H1 (cell line): Measurements from ENCODE around the gene SLC24A4. TPM values are rescaled to one million over a fixed set of nuclear protein-coding genes. Genes with fewer than 3 reads are reported as not detected.
A peak's percentile ranks its signal among the peaks of the same experiment; 100 is the strongest.

Experiments
- CTCF ChIA-PET: fragments of 300-600 bp; sonication (Branson Sonifier 250); formaldehyde crosslinking; loops from one replicate; lab custom pipeline; 2021; ENCODE audit not compliant: partially characterized antibody; lab: Charles Lee
- POLR2A ChIA-PET: fragments of 300-600 bp; sonication (Branson Sonifier 250); formaldehyde crosslinking; loops from one replicate; lab custom pipeline; 2021; ENCODE audit warnings: inconsistent platforms; ENCODE audit not compliant: partially characterized antibody; lab: Charles Lee
- DNase-seq, 2 experiments: peaks; one replicate each; pipeline versions ENCODE4 v3.0.0 to v3.0.0-alpha.2; 2010 to 2022; ENCODE audit warnings: low spot score in 2 of 2, low read depth in 1 of 2, mixed read lengths in 1 of 2
- FAIRE-seq: peaks from 2 replicates; lab custom pipeline; 2011; peaks lifted over from hg19 to GRCh38; lab: Jason Lieb, UNC
- H2AFZ ChIP-seq: 2 replicates; pipeline ENCODE4 v1.8.1; 2012; ENCODE audit warnings: low read length, inconsistent platforms
- H2AK5ac ChIP-seq: 2 replicates; pipeline ENCODE4 v1.6.1; 2013; ENCODE audit warnings: low read depth, low read length
- H2BK120ac ChIP-seq: replicated peaks from 2 replicates; pipeline ENCODE3; 2013; ENCODE audit warnings: low read depth, low read length, inconsistent platforms
- H2BK12ac ChIP-seq: 2 replicates; pipeline ENCODE4 v1.6.1; 2013; ENCODE audit warnings: low read depth, low read length
- H2BK15ac ChIP-seq: 2 replicates; pipeline ENCODE4 v1.6.1; 2013; ENCODE audit warnings: low read length
- H2BK20ac ChIP-seq: 2 replicates; pipeline ENCODE4 v1.6.1; 2013; ENCODE audit warnings: low read length
- H2BK5ac ChIP-seq: 2 replicates; pipeline ENCODE4 v1.6.1; 2013; ENCODE audit warnings: low read depth, low read length
- H3K14ac ChIP-seq: 2 replicates; pipeline ENCODE4 v1.6.1; 2013; ENCODE audit warnings: inconsistent platforms; ENCODE audit not compliant: insufficient read length
- H3K18ac ChIP-seq: 2 replicates; pipeline ENCODE4 v1.6.1; 2013; ENCODE audit warnings: low read length; ENCODE audit errors: extremely low read depth
- H3K23ac ChIP-seq: 2 replicates; pipeline ENCODE4 v1.6.1; 2013; ENCODE audit warnings: inconsistent platforms; ENCODE audit not compliant: insufficient read length
- H3K23me2 ChIP-seq: 2 replicates; pipeline ENCODE4 v1.6.1; 2013; ENCODE audit warnings: low read depth, low read length
- H3K27ac ChIP-seq: 2 replicates; pipeline ENCODE4 v1.6.1; 2011; ENCODE audit warnings: low read depth, low read length, inconsistent platforms
- H3K27me3 ChIP-seq, 4 experiments: replicated peaks in 1 of 4; 1 replicate in 1 of 4; 2 replicates in 3 of 4; pipeline versions ENCODE4 v1.6.1 to v1.8.1; 2011 to 2013; ENCODE audit warnings: low read length in 3 of 4, mild to moderate bottlenecking in 3 of 4, inconsistent platforms in 2 of 4, mixed read lengths in 2 of 4, moderate library complexity in 1 of 4; ENCODE audit not compliant: control insufficient read depth in 3 of 4, insufficient read depth in 3 of 4; ENCODE audit errors: extremely low read depth in 1 of 4
- H3K36me3 ChIP-seq, 4 experiments: 2 replicates each; pipeline versions ENCODE4 v1.6.1 to v1.8.1; 2011 to 2013; ENCODE audit warnings: mild to moderate bottlenecking in 4 of 4, low read length in 3 of 4, moderate library complexity in 2 of 4, control low read depth in 1 of 4, inconsistent platforms in 1 of 4; ENCODE audit not compliant: insufficient read depth in 4 of 4, control insufficient read depth in 2 of 4
- H3K4ac ChIP-seq: replicated peaks from 2 replicates; pipeline ENCODE3; 2013; ENCODE audit warnings: low read length, low read depth, mixed read lengths, inconsistent platforms; ENCODE audit not compliant: insufficient read length
- H3K4me1 ChIP-seq, 4 experiments: replicated peaks in 1 of 4; 1 replicate in 1 of 4; 2 replicates in 3 of 4; pipeline versions ENCODE4 v1.6.1 to v1.8.1; 2011 to 2013; ENCODE audit warnings: low read length in 3 of 4, inconsistent platforms in 2 of 4, mixed read lengths in 1 of 4; ENCODE audit not compliant: insufficient read depth in 4 of 4, control insufficient read depth in 3 of 4
- H3K4me2 ChIP-seq, 2 experiments: 2 replicates each; pipeline versions ENCODE4 v1.6.1 to v1.8.1; 2011 to 2013; ENCODE audit warnings: low read depth in 2 of 2, low read length in 2 of 2, control low read depth in 1 of 2, inconsistent platforms in 1 of 2, mild to moderate bottlenecking in 1 of 2; ENCODE audit not compliant: insufficient read depth in 1 of 2
- H3K4me3 ChIP-seq, 4 experiments: fragments of 200-600, 300-600 bp in 1 of 4; sonication (generic), shearing (Covaris generic), sonication (Bioruptor Twin) in 1 of 4; 2 replicates each; pipeline versions ENCODE4 v1.5.1 to v1.8.1; 2011 to 2016; ENCODE audit warnings: low read length in 4 of 4, low read depth in 3 of 4, control low read depth in 2 of 4, inconsistent platforms in 2 of 4, mild to moderate bottlenecking in 2 of 4, mixed read lengths in 1 of 4, moderate library complexity in 1 of 4; ENCODE audit not compliant: insufficient read depth in 2 of 4; ENCODE audit errors: extremely low read depth in 1 of 4
- H3K56ac ChIP-seq: replicated peaks from 2 replicates; pipeline ENCODE3; 2013; ENCODE audit warnings: low read depth, mild to moderate bottlenecking, mixed read lengths, low read length, inconsistent platforms; ENCODE audit not compliant: insufficient read length
- H3K79me1 ChIP-seq: 2 replicates; pipeline ENCODE4 v1.6.1; 2013; ENCODE audit warnings: low read depth, low read length, control low read depth
- H3K79me2 ChIP-seq, 2 experiments: 2 replicates each; pipeline versions ENCODE4 v1.6.1 to v1.8.1; 2012 to 2013; ENCODE audit warnings: low read length in 2 of 2, mild to moderate bottlenecking in 2 of 2, inconsistent platforms in 1 of 2; ENCODE audit not compliant: insufficient read depth in 2 of 2, control insufficient read depth in 1 of 2
- H3K9ac ChIP-seq, 4 experiments: replicated peaks in 1 of 4; 1 replicate in 1 of 4; 2 replicates in 3 of 4; pipeline versions ENCODE4 v1.6.1 to v1.8.1; 2011 to 2013; ENCODE audit warnings: low read depth in 3 of 4, low read length in 3 of 4, control low read depth in 2 of 4, mild to moderate bottlenecking in 2 of 4, moderate library complexity in 2 of 4, inconsistent platforms in 1 of 4; ENCODE audit errors: extremely low read depth in 1 of 4
- H3K9me3 ChIP-seq, 2 experiments: 2 replicates each; pipeline versions ENCODE4 v1.6.1 to v1.8.1; 2012 to 2013; ENCODE audit warnings: mild to moderate bottlenecking in 2 of 2, moderate library complexity in 2 of 2, control low read depth in 1 of 2, inconsistent platforms in 1 of 2, low read depth in 1 of 2, low read length in 1 of 2, mixed read lengths in 1 of 2; ENCODE audit not compliant: insufficient read depth in 2 of 2
- H4K20me1 ChIP-seq, 2 experiments: replicated peaks in 1 of 2; 2 replicates each; pipeline versions ENCODE3 to v1.8.1; 2011 to 2013; ENCODE audit warnings: inconsistent platforms in 2 of 2, low read length in 2 of 2, mild to moderate bottlenecking in 1 of 2; ENCODE audit not compliant: insufficient read depth in 2 of 2, control insufficient read depth in 1 of 2
- H4K5ac ChIP-seq: 2 replicates; pipeline ENCODE4 v1.6.1; 2013; ENCODE audit warnings: low read length, low read depth, mixed read lengths, inconsistent platforms; ENCODE audit not compliant: insufficient read length
- H4K8ac ChIP-seq: 2 replicates; pipeline ENCODE4 v1.8.0; 2013; ENCODE audit warnings: mild to moderate bottlenecking, moderate library complexity, low read length, inconsistent platforms; ENCODE audit not compliant: insufficient read depth; ENCODE audit errors: extremely low read depth
- H4K91ac ChIP-seq: replicated peaks from 2 replicates; pipeline ENCODE3; 2013; ENCODE audit warnings: low read length, mixed read lengths, inconsistent platforms; ENCODE audit not compliant: insufficient read length
- BCL11A ChIP-seq, 2 experiments: IDR thresholded peaks; one replicate each; pipeline ENCODE4 v1.6.1; 2011; ENCODE audit warnings: low read depth in 2 of 2, low read length in 2 of 2, mild to moderate bottlenecking in 2 of 2
- CBX5 ChIP-seq: fragments of 300-800, 300-1000 bp; sonication (generic); IDR thresholded peaks from 2 replicates; pipeline ENCODE4 v1.7.1; 2016; ENCODE audit warnings: antibody characterized with exemption, low read length, low read depth
- NANOG ChIP-seq: IDR thresholded peaks from 2 replicates; pipeline ENCODE4 v1.6.1; 2011; ENCODE audit warnings: low read length, low read depth, mild to moderate bottlenecking, inconsistent platforms; ENCODE audit not compliant: insufficient read depth, poor library complexity, severe bottlenecking
- POU5F1 ChIP-seq: IDR thresholded peaks from 2 replicates; pipeline ENCODE4 v1.6.1; 2011; ENCODE audit warnings: low read depth, mild to moderate bottlenecking, low read length, moderate library complexity
- RAD21 ChIP-seq, 2 experiments: IDR thresholded peaks in 1 of 2; conservative IDR thresholded peaks in 1 of 2; 2 replicates each; pipeline ENCODE4 v1.6.1; 2011; ENCODE audit warnings: low read depth in 2 of 2, low read length in 2 of 2, improper control_type of control experiment in 1 of 2, inconsistent platforms in 1 of 2, mild to moderate bottlenecking in 1 of 2, moderate library complexity in 1 of 2
- SRF ChIP-seq: IDR thresholded peaks from 2 replicates; pipeline ENCODE4 v1.6.1; 2011; ENCODE audit warnings: mild to moderate bottlenecking, low read depth, low read length, moderate library complexity
- TAF1 ChIP-seq: IDR thresholded peaks from 2 replicates; pipeline ENCODE4 v1.6.1; 2011; ENCODE audit warnings: mild to moderate bottlenecking, low read depth, low read length
- TEAD4 ChIP-seq: IDR thresholded peaks from 2 replicates; pipeline ENCODE4 v1.6.1; 2012; ENCODE audit warnings: low read depth, low read length, inconsistent platforms, mixed read lengths
- WGBS, 2 experiments: shearing (Covaris generic) in 1 of 2; methylation state at CpG; one replicate each; pipeline versions ENCODE4 v1.1.6 to v1.1.7; 2013 to 2015; ENCODE audit warnings: low lambda C conversion rate in 2 of 2, mixed read lengths in 2 of 2, inconsistent platforms in 1 of 2, low coverage in 1 of 2, missing lambda C conversion rate in 1 of 2; ENCODE audit not compliant: insufficient replicate concordance in 2 of 2, insufficient coverage in 1 of 2, insufficient read length in 1 of 2; ENCODE audit errors: extremely low coverage in 1 of 2, missing lambda C conversion rate in 1 of 2; 5-methylcytosine and 5-hydroxymethylcytosine counted together
- polyA plus RNA-seq, 7 experiments: library from polyadenylated mRNA; depleted of rRNA in 3 of 7; stranded (reverse) in 5 of 7; unstranded in 2 of 7; fragments of >200 nt in 5 of 7; fragments of 200-250 nt in 2 of 7; gene quantifications; 1 replicate in 5 of 7; 2 replicates in 1 of 7; 4 replicates in 1 of 7; pipeline versions ENCODE4 v1.2.1 to v1.2.3, GENCODE V29; 2011 to 2013; ENCODE audit warnings: missing spikeins in 2 of 7, mixed read lengths in 2 of 7
- total RNA-seq: library from RNA; stranded (reverse); fragmentation: NEBNext Ultra II Directional; extraction: Animal tissue kit (Norgen Biotek cat#: 25700); gene quantifications from 2 replicates; pipeline ENCODE4 v1.2.1, GENCODE V29; 2021

SLC24A4 gene
- total and polyA plus RNA-seq, 2 of the 8 experiments (the other 6 are each of a cell fraction or from before 2014, with no cell fraction given) = 0.27 to 0.89 TPM

GRCh38 chr14:92540472-92541048, 217.6 kb downstream of the SLC24A4 start:
- H4K91ac ChIP-seq = no peak overlapping the region
- no peak overlapping the region for H3K4ac ChIP-seq
- H3K4me2 ChIP-seq = no peak overlapping the region
- no peaks in the 10 kb centered on the region for H3K36me3 ChIP-seq
- no peak overlapping the region for H3K4me3 ChIP-seq
- H2BK12ac ChIP-seq = no peak overlapping the region
- ChIA-PET CTCF (interaction anchor here (1.0 kb wide), 1 partner anchor 12 kb away, joined by 3 read pairs; no protein-coding TSS in a partner anchor), POLR2A (no interaction called here)
- no peak overlapping the region for H3K56ac ChIP-seq
- no peak overlapping the region for H2BK15ac ChIP-seq
- no peak overlapping the region for H3K18ac ChIP-seq
- H3K79me2 ChIP-seq = no peaks in the 10 kb centered on the region
- H3K27ac ChIP-seq = no peak overlapping the region
- H3K27me3 ChIP-seq = no peaks in the 10 kb centered on the region
- FAIRE-seq = no peak
- no peak overlapping the region for H3K9ac ChIP-seq
- H2AFZ ChIP-seq = no peak overlapping the region; the same call in 1 of the 2 replicates
- no peak overlapping the region for H2BK120ac ChIP-seq
- TF ChIP-seq POU5F1 (no peak), SRF (0 out of 2 replicates have a peak, but pooled peaks have one; percentile 43), RAD21 (IDR thresholded peaks at IDR 0.05 in 1 of 2, conservative IDR thresholded peaks at IDR 0.05 in 1 of 2; ENCODE audit: low read depth in 2 of 2, low read length in 2 of 2) (no peak), BCL11A (IDR thresholded peaks at IDR 0.05; ENCODE audit: low read depth in 2 of 2, low read length in 2 of 2) (no peak), TEAD4 (peak; percentile 57; the same call in 1 of the 2 replicates), NANOG (no peak), TAF1 (no peak), CBX5 (no peak)
- no peak for DNase-seq
- no peak overlapping the region for H4K5ac ChIP-seq
- H3K23ac ChIP-seq = no peak overlapping the region
- no peaks in the 10 kb centered on the region for H3K79me1 ChIP-seq
- WGBS, 2 experiments = 72% methylated on average over 6 of the region's 6 CpGs; no CpG with 5 or more reads in 1 of the 2 experiments
- no peaks in the 10 kb centered on the region for H3K9me3 ChIP-seq
- peaks cover 0 to 3% (median 0%) of the 10 kb centered on the region in 4 experiments; a peak in 3 of 7 replicates for H3K4me1 ChIP-seq
- no peak overlapping the region for H2BK20ac ChIP-seq
- no peak overlapping the region for H2BK5ac ChIP-seq
- peak overlapping the region; percentile 36; the same call in 1 of the 2 replicates for H4K8ac ChIP-seq
- H3K14ac ChIP-seq = no peak overlapping the region
- no peaks in the 10 kb centered on the region for H4K20me1 ChIP-seq
- H3K23me2 ChIP-seq = no peaks in the 10 kb centered on the region
- H2AK5ac ChIP-seq = no peak overlapping the region
